Measurements from ENCODE around the gene HOXA5. TPM values are rescaled to one million over a fixed set of nuclear protein-coding genes. Genes with fewer than 3 reads are reported as not detected.

Gene HOXA5
- total RNA-seq, 1 donor from 2014 or later, result 5.6 TPM

DNA sequence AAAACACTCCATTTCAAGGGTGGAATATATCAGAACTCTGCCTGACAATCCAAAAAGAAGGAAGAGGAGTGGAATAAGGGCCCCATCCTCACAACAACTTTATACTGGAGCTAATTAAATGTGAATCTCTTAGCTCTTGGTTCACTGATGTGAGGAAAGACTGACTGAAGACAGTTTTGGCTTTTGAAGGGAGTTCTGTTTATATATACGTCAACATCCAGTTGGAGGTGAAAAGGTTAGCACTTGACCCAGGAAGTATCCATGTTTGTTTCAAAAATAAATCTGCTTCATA is 50.7 kb downstream of the HOXA5 start:
- ATAC-seq, result no peak

DNA sequence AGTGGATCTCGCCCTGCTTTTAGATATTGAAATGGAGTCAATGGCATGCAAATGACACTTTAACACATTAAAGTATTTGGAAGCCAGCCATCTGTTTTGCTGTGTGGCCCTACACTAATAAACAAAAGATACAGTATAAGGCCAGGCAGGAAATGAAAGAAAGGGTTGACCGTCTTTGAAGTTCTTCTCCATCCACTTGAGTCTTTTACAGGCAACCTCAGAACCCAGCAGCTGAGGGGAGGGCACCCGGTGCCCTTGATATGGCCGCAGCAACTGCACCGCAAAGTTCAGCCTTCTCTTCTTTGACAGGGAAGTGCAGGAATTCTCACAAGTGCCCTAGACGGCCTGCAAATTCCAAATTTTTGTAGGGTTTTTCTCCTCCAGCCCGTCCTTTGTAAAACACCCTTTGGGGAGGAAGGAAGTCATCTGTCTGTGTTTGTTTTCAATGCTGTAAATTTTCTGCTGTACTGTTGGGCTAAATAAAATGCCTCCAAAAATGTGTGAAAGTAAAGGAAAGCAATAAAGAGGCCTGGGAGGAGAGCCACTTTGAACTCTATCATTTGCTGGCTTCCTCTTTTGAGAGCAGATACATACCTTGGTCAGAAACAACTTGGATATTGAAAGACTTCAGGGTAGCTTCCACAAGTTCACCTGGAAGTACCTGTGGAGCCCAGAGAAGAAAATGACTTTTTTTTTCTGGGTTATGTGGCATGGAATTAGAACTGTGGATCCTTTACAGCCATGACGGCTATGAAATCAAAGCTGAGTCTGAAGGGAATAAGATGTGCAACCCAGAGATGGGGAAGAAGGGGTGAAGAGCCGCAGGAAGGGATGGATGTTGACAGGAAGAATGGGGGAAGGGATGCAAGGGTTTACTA is 51.3 kb downstream of the HOXA5 start:
- no peak for ATAC-seq

DNA sequence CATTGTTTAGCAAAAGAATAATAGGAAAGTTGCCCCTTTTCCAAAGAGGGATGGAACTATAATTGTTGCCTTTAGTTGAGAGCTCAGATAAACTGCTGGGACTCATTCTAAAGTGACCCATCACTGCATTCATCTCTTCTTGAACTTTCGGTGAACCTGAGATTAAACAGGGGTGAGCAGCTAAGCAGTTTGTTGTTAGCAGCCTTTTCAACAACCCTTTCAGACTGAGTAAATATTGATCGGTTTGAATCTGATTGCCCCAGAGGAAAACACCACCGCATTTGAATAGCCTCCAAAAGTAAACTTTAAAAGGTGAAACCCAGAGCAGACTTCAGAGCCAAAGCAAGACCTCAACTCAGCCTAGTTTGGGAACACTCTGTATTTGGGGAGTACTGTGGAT is 52.4 kb downstream of the HOXA5 start:
- ATAC-seq, result no peak

Other genes with a start within 250 kb of the HOXA5 start
- 3.2 TPM for gene HOXA1, start 47.7 kb downstream of the HOXA5 start, total RNA-seq
- 1.1 TPM for gene HOXA2, start 41.0 kb downstream of the HOXA5 start, total RNA-seq
- gene HOXA4, start 12.9 kb downstream of the HOXA5 start, total RNA-seq, result 5.5 TPM
- 1.7 TPM for gene HOXA6, start 4.1 kb upstream of the HOXA5 start, total RNA-seq
- gene HOXA3, start 8.9 kb upstream of the HOXA5 start, total RNA-seq, result 5.4 TPM
- 5.2 TPM for gene HOXA7, start 13.0 kb upstream of the HOXA5 start, total RNA-seq
- 1.7 TPM for gene HOXA9, start 21.9 kb upstream of the HOXA5 start, total RNA-seq
- 1.1 TPM for gene HOXA10, start 30.6 kb upstream of the HOXA5 start, total RNA-seq
- not detected for gene HOXA11, start 41.6 kb upstream of the HOXA5 start, total RNA-seq
- not detected for gene HOXA13, start 56.4 kb upstream of the HOXA5 start, total RNA-seq
- not detected for gene EVX1, start 99.1 kb upstream of the HOXA5 start, total RNA-seq

All from esophagus mucosa (tissue), 1 donor.